HCT116 (cell line): ENCODE results near the gene CD72. TPM values are rescaled to one million over a fixed set of nuclear protein-coding genes. Genes with fewer than 3 reads are reported as not detected.

ENCODE experiments used
- ATAC-seq: fragments of 200-7000 bp; cut with Tn5 transposase; 2 replicates; pipeline ENCODE4 v1.9.1; 2020; ENCODE audit warnings: mild to moderate bottlenecking, moderate library complexity
- BruUV-seq: library from RNA; stranded (reverse); fragments of 400-500 nt; replicated peaks from 2 replicates; lab custom pipeline; 2021; lab: Mats Ljungman, UMichigan
- CTCF ChIA-PET: fragments of 300-600 bp; sonication (Branson Sonifier 250); formaldehyde crosslinking; loops from one replicate; lab custom pipeline; 2021; ENCODE audit warnings: antibody characterized with exemption; lab: Charles Lee
- POLR2A ChIA-PET: fragments of 300-600, 350-600 bp; sonication (Branson Sonifier 250); formaldehyde crosslinking; loops from one replicate; lab custom pipeline; 2021; ENCODE audit warnings: antibody characterized with exemption; lab: Charles Lee
- RAD21 ChIA-PET, 2 experiments: fragments of 300-600 bp; sonication (Branson Sonifier 250); formaldehyde crosslinking; loops; one replicate each; lab custom pipeline; 2023; ENCODE audit warnings: low total read pairs in 2 of 2; ENCODE audit not compliant: uncharacterized antibody in 2 of 2, unreplicated experiment in 2 of 2, low non-redundant PET in 1 of 2; lab: Charles Lee
- DNase-seq: peaks from one replicate; pipeline ENCODE4 v3.0.0-alpha.2; 2010; ENCODE audit warnings: low read depth, low spot score
- H2AFZ ChIP-seq: fragments of 200-600 bp; shearing (Covaris generic), sonication (generic); 2 replicates; pipeline ENCODE4 v1.6.1; 2017; ENCODE audit warnings: low read depth, mixed run types, mixed read lengths, antibody characterized with exemption, low read length; ENCODE audit not compliant: poor library complexity, severe bottlenecking
- H3K27ac ChIP-seq: 2 replicates; pipeline ENCODE4 v1.5.1; 2012; ENCODE audit warnings: low read depth, low read length
- H3K27me3 ChIP-seq: fragments of 200-600 bp; sonication (generic); 2 replicates; pipeline ENCODE4 v1.6.1; 2016; ENCODE audit warnings: mixed run types, low read length, mixed read lengths; ENCODE audit not compliant: insufficient read depth
- H3K36me3 ChIP-seq, 2 experiments: fragments of 200-500 bp in 1 of 2; fragments of 200-600 bp in 1 of 2; sonication (Bioruptor generic) in 1 of 2; sonication (generic) in 1 of 2; 2 replicates each; pipeline versions ENCODE4 v1.5.1 to v1.6.1; 2014 to 2016; ENCODE audit warnings: low read length in 2 of 2, inconsistent platforms in 1 of 2, mixed read lengths in 1 of 2, mixed run types in 1 of 2; ENCODE audit not compliant: insufficient read depth in 2 of 2, control insufficient read depth in 1 of 2
- H3K4me1 ChIP-seq, 2 experiments: fragments of 200-600 bp in 1 of 2; sonication (generic) in 1 of 2; 2 replicates each; pipeline versions ENCODE4 v1.5.1 to v1.6.1; 2012 to 2017; ENCODE audit warnings: low read length in 2 of 2, inconsistent platforms in 1 of 2, mild to moderate bottlenecking in 1 of 2, mixed read lengths in 1 of 2, mixed run types in 1 of 2, moderate library complexity in 1 of 2; ENCODE audit not compliant: insufficient read depth in 2 of 2, control insufficient read depth in 1 of 2
- H3K4me2 ChIP-seq: fragments of 200-600 bp; sonication (generic); 2 replicates; pipeline ENCODE4 v1.6.1; 2017; ENCODE audit warnings: mixed run types, low read length, mixed read lengths
- H3K4me3 ChIP-seq, 2 experiments: fragments of 200-600 bp in 1 of 2; sonication (generic) in 1 of 2; replicated peaks in 1 of 2; 2 replicates each; pipeline ENCODE4 v1.5.1; 2011 to 2016; ENCODE audit warnings: low read length in 2 of 2, control low read depth in 1 of 2, low read depth in 1 of 2, mild to moderate bottlenecking in 1 of 2, mixed read lengths in 1 of 2, mixed run types in 1 of 2
- H3K79me2 ChIP-seq: fragments of 200-600 bp; sonication (generic); 2 replicates; pipeline ENCODE4 v1.6.1; 2017; ENCODE audit warnings: mild to moderate bottlenecking, mixed run types, low read length, moderate library complexity, mixed read lengths; ENCODE audit not compliant: insufficient read depth
- H3K9ac ChIP-seq: fragments of 200-600 bp; sonication (generic); 2 replicates; pipeline ENCODE4 v1.6.1; 2016; ENCODE audit warnings: low read length, mixed read lengths
- H3K9me2 ChIP-seq: fragments of 200-600 bp; sonication (generic), shearing (Covaris generic); 2 replicates; pipeline ENCODE4 v1.6.1; 2017; ENCODE audit warnings: mixed run types, mild to moderate bottlenecking, moderate library complexity; ENCODE audit not compliant: insufficient read depth
- H3K9me3 ChIP-seq, 2 experiments: fragments of 200-500 bp in 1 of 2; fragments of 200-600 bp in 1 of 2; sonication (Bioruptor generic) in 1 of 2; sonication (generic) in 1 of 2; 2 replicates each; pipeline ENCODE4 v1.6.1; 2014 to 2017; ENCODE audit warnings: low read length in 2 of 2, mixed read lengths in 2 of 2, inconsistent platforms in 1 of 2, low read depth in 1 of 2, mild to moderate bottlenecking in 1 of 2, mixed run types in 1 of 2, moderate library complexity in 1 of 2; ENCODE audit not compliant: control insufficient read depth in 1 of 2, insufficient read depth in 1 of 2
- H4K20me1 ChIP-seq: fragments of 200-600 bp; sonication (generic), shearing (Covaris generic); 2 replicates; pipeline ENCODE4 v1.6.1; 2017; ENCODE audit warnings: mixed run types, mild to moderate bottlenecking, moderate library complexity; ENCODE audit not compliant: insufficient read depth
- CTCF ChIP-seq, 3 experiments: fragments of 200-600 bp in 1 of 3; sonication (generic) in 1 of 3; IDR thresholded peaks in 2 of 3; conservative IDR thresholded peaks in 1 of 3; 2 replicates each; pipeline ENCODE4 v1.5.1; 2012 to 2017; ENCODE audit warnings: low read depth in 2 of 3, low read length in 2 of 3, antibody characterized with exemption in 1 of 3, borderline replicate concordance in 1 of 3, control low read depth in 1 of 3, mild to moderate bottlenecking in 1 of 3, mixed read lengths in 1 of 3, mixed run types in 1 of 3, moderate library complexity in 1 of 3; ENCODE audit not compliant: insufficient read depth in 1 of 3
- TCF7L2 ChIP-seq: IDR thresholded peaks from 2 replicates; pipeline ENCODE4 v1.7.0; 2011; ENCODE audit warnings: borderline replicate concordance, inconsistent platforms; ENCODE audit not compliant: insufficient read depth, insufficient read length; ENCODE audit errors: extremely low read depth
- ZFX ChIP-seq: fragments of 450-650 bp; IDR thresholded peaks from 2 replicates; pipeline ENCODE4 v1.6.1; 2017
- intact Hi-C: fragments of 100-400 bp; cut with micrococcal nuclease; formaldehyde crosslinking; loops from 2 replicates; pipeline ENCODE4 v1.10.0; 2022
- total RNA-seq: library from RNA; stranded (reverse); gene quantifications from one replicate; pipeline ENCODE4 v1.2.1, GENCODE V29; 2021; ENCODE audit not compliant: unreplicated experiment

The CD72 gene
- total RNA-seq, 1 experiment from 2014 or later, result 1.6 TPM

- TF ChIP-seq TCF7L2, result no peak
- peak; percentile 27; the same call in 1 of the 2 replicates for TF ChIP-seq ZFX
- H3K79me2 ChIP-seq, result peaks cover 21% of the 10 kb centered on the region; the same call in 1 of the 2 replicates
- ChIA-PET RAD21 (interaction anchor here in 1 of 2 experiments (0.7 kb wide), 1 partner anchor 87 kb away, joined by 3 read pairs; no protein-coding TSS in a partner anchor), POLR2A (interaction anchor here (0.6 to 1.1 kb wide), 5 partner anchors 17 to 894 kb away, joined by 3 to 4 read pairs (median 3); partner anchors contain the start of gene CCL21), CTCF (interaction anchor here (0.6 to 2.0 kb wide), 21 partner anchors 10 to 844 kb away, joined by 3 to 8 read pairs (median 3); partner anchors contain the start of genes ARHGEF39, ATOSB, CCDC107 and FANCG)
- intact Hi-C loops, result no loop called here
- no peak for ATAC-seq
- peak overlapping the region; percentile 77 for H3K4me2 ChIP-seq
- peak overlapping the region; percentile 67 for H3K9ac ChIP-seq
- no peaks in the 10 kb centered on the region for H3K9me3 ChIP-seq
- no peaks in the 10 kb centered on the region for H3K9me2 ChIP-seq
- H3K4me3 ChIP-seq, result peak overlapping the region; percentile 57 to 61
- peak overlapping the region; percentile 78 for H3K27ac ChIP-seq
- H4K20me1 ChIP-seq, result no peaks in the 10 kb centered on the region
- BruUV-seq, result TSS peak; percentile 88
- no peak overlapping the region for H2AFZ ChIP-seq
- peaks cover 15 to 35% of the 10 kb centered on the region in 2 experiments; a peak in 3 of 4 replicates for H3K4me1 ChIP-seq
- H3K36me3 ChIP-seq, result peaks cover 0 to 8% of the 10 kb centered on the region in 2 experiments; a peak in 1 of 4 replicates
- H3K27me3 ChIP-seq, result no peaks in the 10 kb centered on the region
- DNase-seq, result no peak
Measured at GRCh38 chr9:35603506-35603985, 14.7 kb downstream of the CD72 start.

GRCh38 chr9:35599763-35600604, 18.2 kb downstream of the CD72 start:
- ChIA-PET RAD21 (no interaction called here), CTCF (interaction anchor here (0.8 to 1.0 kb wide), 3 partner anchors 15 to 700 kb away, joined by 3 to 4 read pairs (median 3); no protein-coding TSS in a partner anchor), POLR2A (no interaction called here)
- Histone ChIP-seq H3K9me3 (no peaks in the 10 kb centered on the region), H3K4me3 (no peak overlapping the region), H3K4me2 (no peak overlapping the region), H3K27me3 (no peaks in the 10 kb centered on the region), H3K9me2 (no peaks in the 10 kb centered on the region), H2AFZ (no peak overlapping the region), H3K36me3 (no peaks in the 10 kb centered on the region), H3K79me2 (0 out of 2 replicates have a peak, but pooled peaks cover 5% of the 10 kb centered on the region), H3K9ac (no peak overlapping the region), H4K20me1 (no peaks in the 10 kb centered on the region), H3K4me1 (peaks cover 8 to 23% of the 10 kb centered on the region in 2 experiments; a peak in 3 of 4 replicates), H3K27ac (no peak overlapping the region)
- ATAC-seq (no peak), DNase-seq (no peak)
- BruUV-seq, result no TSS peak
- no peak for TF ChIP-seq TCF7L2
- TF ChIP-seq CTCF (IDR thresholded peaks at IDR 0.05 in 2 of 3, conservative IDR thresholded peaks at IDR 0.05 in 1 of 3; ENCODE audit: borderline replicate concordance in 1 of 3, insufficient read depth in 1 of 3, low read depth in 2 of 3, low read length in 2 of 3), result peak in 2 of 3 experiments; percentile 21 to 27; a peak in 2 of 6 replicates
- intact Hi-C loops, result no loop called here
